Smooth muscle cell (in vitro differentiated cells): ENCODE results near the gene CNTNAP2. TPM values are rescaled to one million over a fixed set of nuclear protein-coding genes. Genes with fewer than 3 reads are reported as not detected.

ENCODE experiments used
- DNase-seq: peaks from one replicate; lab custom pipeline; 2025; ENCODE audit not compliant: unreplicated experiment; lab: John Stamatoyannopoulos, UW
- H2AFZ ChIP-seq: fragments of 200-600 bp; sonication (generic); 2 replicates; pipeline ENCODE4 v1.6.0; 2016; ENCODE audit warnings: antibody characterized with exemption, low read depth, mild to moderate bottlenecking
- H3F3A ChIP-seq: fragments of 200-600 bp; sonication (generic); 2 replicates; pipeline ENCODE4 v1.6.0; 2017; ENCODE audit warnings: antibody characterized with exemption, low read depth
- H3K27ac ChIP-seq: fragments of 200-600 bp; sonication (generic); 2 replicates; pipeline ENCODE4 v1.5.1; 2016; ENCODE audit warnings: low read depth, mild to moderate bottlenecking
- H3K27me3 ChIP-seq: fragments of 200-600 bp; sonication (generic); 2 replicates; pipeline ENCODE4 v1.6.1; 2016; ENCODE audit warnings: low read depth, mild to moderate bottlenecking
- H3K36me3 ChIP-seq: fragments of 200-600 bp; sonication (generic); 2 replicates; pipeline ENCODE4 v1.5.1; 2016; ENCODE audit warnings: low read depth
- H3K4me1 ChIP-seq: fragments of 200-600 bp; sonication (generic); 2 replicates; pipeline ENCODE4 v1.5.1; 2016; ENCODE audit warnings: low read depth
- H3K4me2 ChIP-seq: fragments of 200-600 bp; sonication (generic); 2 replicates; pipeline ENCODE4 v1.6.0; 2016; ENCODE audit warnings: mild to moderate bottlenecking
- H3K4me3 ChIP-seq: fragments of 200-600 bp; sonication (generic); 2 replicates; pipeline ENCODE4 v1.5.1; 2016; ENCODE audit warnings: mild to moderate bottlenecking
- H3K79me2 ChIP-seq: fragments of 200-600 bp; sonication (generic); 2 replicates; pipeline ENCODE4 v1.6.0; 2016; ENCODE audit warnings: low read depth, mild to moderate bottlenecking
- H3K9ac ChIP-seq: fragments of 200-600 bp; sonication (generic); 2 replicates; pipeline ENCODE4 v1.6.0; 2016; ENCODE audit warnings: low read depth
- H3K9me3 ChIP-seq: fragments of 200-600 bp; sonication (generic); replicated peaks from 2 replicates; pipeline ENCODE4 v1.5.1; 2016; ENCODE audit warnings: low read depth
- H4K20me1 ChIP-seq: fragments of 200-600 bp; sonication (generic); 2 replicates; pipeline ENCODE4 v1.6.0; 2016; ENCODE audit warnings: low read depth
- CTCF ChIP-seq: fragments of 200-600 bp; sonication (generic); IDR thresholded peaks from 2 replicates; pipeline ENCODE4 v1.5.1; 2017; ENCODE audit warnings: borderline replicate concordance, mild to moderate bottlenecking, antibody characterized with exemption; ENCODE audit not compliant: insufficient read depth, poor library complexity, severe bottlenecking
- WGBS: methylation state at CpG from one replicate; pipeline ENCODE4 v1.1.7; 2016; ENCODE audit warnings: low lambda C conversion rate; 5-methylcytosine and 5-hydroxymethylcytosine counted together
- polyA plus RNA-seq: library from polyadenylated mRNA; unstranded; fragments of >200 nt; fragmentation: Nextera tagmentation; extraction: Ambion mirVana; gene quantifications from 2 replicates; pipeline ENCODE4 v1.2.1, GENCODE V29; 2016
- total RNA-seq: library from RNA; depleted of rRNA; stranded (reverse); fragments of >200 nt; gene quantifications from 2 replicates; pipeline ENCODE4 v1.2.3, GENCODE V29; 2014

The CNTNAP2 gene
- total and polyA plus RNA-seq, 2 experiments from 2014 or later, result 1.7 to 9.0 TPM

- TF ChIP-seq CTCF, result no peak
- Histone ChIP-seq H2AFZ (no peak overlapping the region), H3K9me3 (no peaks in the 10 kb centered on the region), H3K27me3 (no peaks in the 10 kb centered on the region), H4K20me1 (no peaks in the 10 kb centered on the region), H3K4me1 (no peaks in the 10 kb centered on the region), H3K4me3 (no peak overlapping the region), H3F3A (no peaks in the 10 kb centered on the region), H3K79me2 (no peaks in the 10 kb centered on the region), H3K9ac (no peak overlapping the region), H3K4me2 (peak overlapping the region; percentile 64), H3K36me3 (no peaks in the 10 kb centered on the region), H3K27ac (peak overlapping the region; percentile 33)
- WGBS, result 29% methylated on average over 13 of the region's 13 CpGs
- no peak for DNase-seq
Measured at GRCh38 chr7:148434181-148434757, 2317.7 kb downstream of the CNTNAP2 start.

GRCh38 chr7:148434887-148435286 is 2318.3 kb downstream of the CNTNAP2 start:
- Histone ChIP-seq H3F3A (no peaks in the 10 kb centered on the region), H3K9ac (no peak overlapping the region), H3K4me2 (peak overlapping the region; percentile 64), H3K27me3 (no peaks in the 10 kb centered on the region), H3K4me3 (no peak overlapping the region), H3K9me3 (no peaks in the 10 kb centered on the region), H3K4me1 (no peaks in the 10 kb centered on the region), H3K27ac (peak overlapping the region; percentile 17), H2AFZ (no peak overlapping the region), H4K20me1 (no peaks in the 10 kb centered on the region), H3K79me2 (no peaks in the 10 kb centered on the region), H3K36me3 (no peaks in the 10 kb centered on the region)
- whole genome bisulfite sequencing, result 93% methylated on average over 2 of the region's 2 CpGs
- TF ChIP-seq CTCF, result no peak
- DNase-seq, result no peak

GRCh38 chr7:148435715-148436114 is 2319.1 kb downstream of the CNTNAP2 start:
- H4K20me1 ChIP-seq, result no peaks in the 10 kb centered on the region
- H3K4me1 ChIP-seq, result no peaks in the 10 kb centered on the region
- no peaks in the 10 kb centered on the region for H3K36me3 ChIP-seq
- H2AFZ ChIP-seq, result no peak overlapping the region
- H3K79me2 ChIP-seq, result no peaks in the 10 kb centered on the region
- H3K27me3 ChIP-seq, result no peaks in the 10 kb centered on the region
- no peak overlapping the region for H3K27ac ChIP-seq
- no peaks in the 10 kb centered on the region for H3K9me3 ChIP-seq
- no peak overlapping the region for H3K4me3 ChIP-seq
- H3F3A ChIP-seq, result no peaks in the 10 kb centered on the region
- TF ChIP-seq CTCF, result no peak
- 61% methylated on average over 6 of the region's 6 CpGs for WGBS
- H3K4me2 ChIP-seq, result no peak overlapping the region
- H3K9ac ChIP-seq, result no peak overlapping the region
- DNase-seq, result no peak

- Histone ChIP-seq H3F3A (no peaks in the 10 kb centered on the region), H3K79me2 (no peaks in the 10 kb centered on the region), H3K4me3 (no peak overlapping the region), H3K9ac (no peak overlapping the region), H3K4me1 (no peaks in the 10 kb centered on the region), H3K27ac (no peak overlapping the region), H3K27me3 (no peaks in the 10 kb centered on the region), H3K4me2 (no peak overlapping the region), H3K9me3 (no peaks in the 10 kb centered on the region), H2AFZ (no peak overlapping the region), H4K20me1 (no peaks in the 10 kb centered on the region), H3K36me3 (no peaks in the 10 kb centered on the region)
- WGBS, result 96% methylated on average over 4 of the region's 4 CpGs
- DNase-seq, result no peak
- TF ChIP-seq CTCF, result no peak
Measured at GRCh38 chr7:148436135-148436534, 2319.5 kb downstream of the CNTNAP2 start.
